GM18502 (cell line): ENCODE measurements around the gene TAF1L.
A peak's percentile ranks its signal among the peaks of the same experiment; 100 is the strongest.
"Not testable (repeated sequence)": the region's sequence is repeated elsewhere in the genome, so short reads cannot be mapped to it uniquely, and the experiment has no call there.

ENCODE experiments used
- ATAC-seq: cut with Tn5 transposase; IDR thresholded peaks from one replicate; pipeline ENCODE4 v1.9.1; 2021; ENCODE audit warnings: mild to moderate bottlenecking; ENCODE audit not compliant: unreplicated experiment, poor library complexity

TAF1L gene, protein sequence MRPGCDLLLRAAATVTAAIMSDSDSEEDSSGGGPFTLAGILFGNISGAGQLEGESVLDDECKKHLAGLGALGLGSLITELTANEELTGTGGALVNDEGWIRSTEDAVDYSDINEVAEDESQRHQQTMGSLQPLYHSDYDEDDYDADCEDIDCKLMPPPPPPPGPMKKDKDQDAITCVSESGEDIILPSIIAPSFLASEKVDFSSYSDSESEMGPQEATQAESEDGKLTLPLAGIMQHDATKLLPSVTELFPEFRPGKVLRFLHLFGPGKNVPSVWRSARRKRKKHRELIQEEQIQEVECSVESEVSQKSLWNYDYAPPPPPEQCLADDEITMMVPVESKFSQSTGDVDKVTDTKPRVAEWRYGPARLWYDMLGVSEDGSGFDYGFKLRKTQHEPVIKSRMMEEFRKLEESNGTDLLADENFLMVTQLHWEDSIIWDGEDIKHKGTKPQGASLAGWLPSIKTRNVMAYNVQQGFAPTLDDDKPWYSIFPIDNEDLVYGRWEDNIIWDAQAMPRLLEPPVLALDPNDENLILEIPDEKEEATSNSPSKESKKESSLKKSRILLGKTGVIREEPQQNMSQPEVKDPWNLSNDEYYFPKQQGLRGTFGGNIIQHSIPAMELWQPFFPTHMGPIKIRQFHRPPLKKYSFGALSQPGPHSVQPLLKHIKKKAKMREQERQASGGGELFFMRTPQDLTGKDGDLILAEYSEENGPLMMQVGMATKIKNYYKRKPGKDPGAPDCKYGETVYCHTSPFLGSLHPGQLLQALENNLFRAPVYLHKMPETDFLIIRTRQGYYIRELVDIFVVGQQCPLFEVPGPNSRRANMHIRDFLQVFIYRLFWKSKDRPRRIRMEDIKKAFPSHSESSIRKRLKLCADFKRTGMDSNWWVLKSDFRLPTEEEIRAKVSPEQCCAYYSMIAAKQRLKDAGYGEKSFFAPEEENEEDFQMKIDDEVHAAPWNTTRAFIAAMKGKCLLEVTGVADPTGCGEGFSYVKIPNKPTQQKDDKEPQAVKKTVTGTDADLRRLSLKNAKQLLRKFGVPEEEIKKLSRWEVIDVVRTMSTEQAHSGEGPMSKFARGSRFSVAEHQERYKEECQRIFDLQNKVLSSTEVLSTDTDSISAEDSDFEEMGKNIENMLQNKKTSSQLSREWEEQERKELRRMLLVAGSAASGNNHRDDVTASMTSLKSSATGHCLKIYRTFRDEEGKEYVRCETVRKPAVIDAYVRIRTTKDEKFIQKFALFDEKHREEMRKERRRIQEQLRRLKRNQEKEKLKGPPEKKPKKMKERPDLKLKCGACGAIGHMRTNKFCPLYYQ (N-terminal part only)

DNA sequence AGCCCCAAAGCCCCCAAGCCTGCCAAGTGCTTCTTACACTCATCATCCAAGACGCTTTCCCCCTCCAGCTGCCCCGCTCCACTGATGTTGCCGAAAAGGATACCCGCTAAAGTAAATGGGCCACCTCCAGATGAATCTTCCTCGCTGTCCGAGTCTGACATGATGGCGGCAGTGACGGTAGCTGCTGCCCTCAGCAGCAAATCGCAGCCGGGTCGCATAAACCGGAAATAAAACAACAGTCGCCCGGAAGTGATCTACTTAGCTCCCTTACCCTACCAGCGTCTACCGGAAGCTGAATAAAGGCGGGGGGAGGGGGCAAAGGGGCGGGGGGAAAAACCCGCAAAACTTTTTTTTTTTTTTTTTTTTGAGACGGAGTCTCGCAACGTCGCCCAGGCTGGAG lies at the start of gene TAF1L:
Gene TAF1L (minus strand): TSS at position 308 of the 400 bp plus-strand sequence. CDS start 90 bp downstream, at position 218.
- no peak for ATAC-seq

DNA sequence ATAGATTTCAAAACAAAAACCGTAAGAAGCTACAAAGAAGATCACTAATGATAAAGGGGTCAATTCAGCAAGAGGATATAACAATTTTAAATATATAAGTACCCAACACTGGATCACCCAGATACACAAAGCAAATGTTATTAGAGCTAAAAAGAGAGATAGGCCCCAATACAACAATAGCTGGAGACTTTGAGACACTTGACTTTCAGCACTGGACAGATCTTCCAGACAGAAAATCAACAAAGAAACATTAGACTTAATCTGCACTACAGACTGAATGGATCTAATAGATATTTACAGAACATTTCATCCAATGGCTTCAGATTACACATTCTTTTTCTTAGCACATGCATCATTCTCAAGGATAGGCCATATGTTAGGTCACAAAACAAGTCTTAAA lies 46.3 kb upstream of the TAF1L start:
- no peak for ATAC-seq

DNA sequence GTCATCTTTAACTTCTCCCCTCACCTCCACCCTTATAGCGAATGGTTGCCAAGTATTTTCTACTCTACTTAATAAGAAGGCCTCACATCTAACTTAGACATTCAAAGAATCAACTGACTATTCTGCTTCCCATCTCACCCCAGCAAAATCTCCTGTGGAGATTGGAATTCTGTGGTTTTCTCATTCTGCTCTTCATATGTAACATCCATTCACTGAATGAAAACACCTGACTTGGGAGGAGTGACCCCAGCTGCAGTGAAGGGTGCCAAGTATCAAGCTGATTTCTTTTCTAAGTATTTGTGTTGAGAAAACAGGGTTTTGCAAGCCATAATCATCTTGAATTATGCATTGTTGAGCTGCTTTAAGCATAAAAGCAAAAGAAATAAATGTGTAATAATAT lies 42.5 kb upstream of the TAF1L start:
- ATAC-seq: no peak

DNA sequence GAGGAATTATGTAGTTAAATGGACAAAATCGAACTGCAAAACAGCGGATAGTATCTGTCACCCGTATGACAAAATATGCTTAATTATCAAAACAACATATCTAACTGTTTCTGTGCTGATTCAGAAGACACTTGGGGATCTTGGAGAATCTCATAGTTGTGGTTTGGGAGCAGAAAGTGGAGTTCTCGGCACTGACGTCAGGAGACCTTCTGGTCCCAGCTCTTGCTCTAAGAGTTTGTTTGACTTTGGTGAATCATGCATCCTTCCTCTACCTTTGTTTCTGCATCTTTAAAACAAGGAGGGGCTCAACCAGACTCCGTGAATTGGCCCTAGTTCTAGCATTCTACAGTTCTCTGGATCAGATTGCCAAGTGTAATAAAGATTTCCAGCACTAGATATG lies 37.0 kb upstream of the TAF1L start:
- ATAC-seq: no peak

DNA sequence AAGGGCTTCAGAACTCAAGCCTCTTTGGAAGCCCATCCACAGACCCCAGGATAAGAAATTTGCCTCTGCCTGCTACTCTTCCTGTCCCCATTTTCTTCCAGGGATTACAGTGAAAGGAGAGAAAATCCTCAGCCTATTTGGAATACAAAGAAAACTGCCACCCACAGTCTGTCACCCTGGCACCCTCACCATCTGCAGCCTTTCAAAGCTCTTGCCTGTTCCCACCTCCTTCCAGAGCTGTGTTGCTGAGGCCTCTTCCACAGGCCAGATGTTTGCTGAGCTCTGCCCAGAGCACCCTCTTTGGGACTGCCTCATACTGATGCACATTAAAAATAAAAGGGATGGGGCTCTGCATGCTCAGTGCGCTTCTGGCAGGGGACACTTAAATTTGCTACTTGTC lies 35.9 kb upstream of the TAF1L start:
- no peak for ATAC-seq

DNA sequence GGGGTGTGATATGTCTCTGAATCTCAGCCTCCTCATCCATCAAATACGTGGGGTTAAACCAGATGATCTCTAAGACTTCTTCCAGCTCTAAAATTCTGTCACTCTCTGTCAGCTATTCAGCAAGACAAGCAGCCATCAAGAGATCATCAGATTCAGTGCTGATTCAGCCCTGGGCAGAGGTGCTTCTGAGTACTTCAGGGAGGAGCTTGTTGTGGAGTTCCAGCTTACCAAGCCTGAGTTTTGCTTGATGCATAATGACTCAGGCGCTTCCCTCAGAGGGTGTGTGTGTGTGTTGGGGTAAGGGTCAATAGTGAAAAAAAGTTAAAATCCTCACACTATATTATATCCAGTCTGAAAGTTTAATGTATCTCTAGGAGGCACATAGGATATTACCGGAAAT lies 29.6 kb upstream of the TAF1L start:
- no peak for ATAC-seq

DNA sequence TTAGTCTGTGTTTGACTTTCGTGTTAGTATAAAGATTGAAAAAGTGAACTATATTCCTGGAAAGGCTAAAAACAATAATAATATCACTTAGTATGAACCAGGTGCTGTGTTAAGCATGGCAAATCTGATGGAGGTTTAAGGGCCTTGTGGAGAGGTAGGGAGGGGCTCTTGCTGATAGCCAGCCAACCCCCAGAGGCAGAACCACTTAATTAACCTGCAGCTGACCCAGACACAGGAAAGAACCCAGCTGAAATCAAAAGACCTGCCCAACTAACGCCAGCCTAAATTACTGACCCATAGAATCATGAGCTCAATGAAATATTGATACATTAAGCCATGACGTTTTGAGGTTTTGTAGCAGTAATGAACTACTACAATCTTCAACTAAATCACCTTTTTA lies 28.3 kb upstream of the TAF1L start:
- no peak for ATAC-seq

DNA sequence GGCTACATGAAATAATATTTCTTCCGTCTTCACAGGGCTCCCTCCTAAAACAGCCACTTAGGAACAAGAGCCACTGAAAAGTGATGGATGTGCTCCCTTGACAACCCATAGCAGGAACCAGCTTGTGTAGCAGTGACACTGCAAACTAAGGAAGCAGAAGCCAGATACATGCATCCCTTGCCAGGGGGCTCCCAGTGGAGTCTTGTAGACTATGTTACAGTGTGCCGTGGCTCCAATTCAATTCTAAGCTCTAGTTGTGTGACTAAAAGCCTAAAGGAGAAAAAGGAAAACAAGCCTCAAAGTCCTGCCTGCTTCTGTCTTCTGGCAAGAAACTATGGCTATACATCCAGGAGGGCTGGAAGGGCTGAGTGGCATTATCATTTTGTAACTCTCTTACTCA lies 12.2 kb upstream of the TAF1L start:
- ATAC-seq: no peak

DNA sequence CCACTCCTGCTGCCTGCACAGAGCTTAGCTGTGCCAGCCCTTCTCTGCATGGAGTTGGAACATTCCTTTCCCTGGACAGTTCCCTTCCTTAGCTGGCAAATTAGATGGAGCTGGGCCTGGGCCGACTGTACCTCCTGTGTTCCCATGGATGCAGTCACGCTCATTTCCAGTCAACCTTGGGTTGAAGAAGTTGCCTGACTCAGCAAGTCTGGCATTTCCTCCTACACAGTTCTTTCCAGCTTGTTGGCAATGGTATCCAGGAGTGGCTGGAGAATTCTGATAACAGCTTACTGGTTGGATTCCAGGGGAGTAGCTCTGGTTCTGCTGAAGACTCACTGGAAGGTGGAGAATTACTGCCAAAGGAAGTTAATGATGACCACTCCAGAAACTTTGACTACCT lies 9.2 kb upstream of the TAF1L start:
- ATAC-seq: no peak

DNA sequence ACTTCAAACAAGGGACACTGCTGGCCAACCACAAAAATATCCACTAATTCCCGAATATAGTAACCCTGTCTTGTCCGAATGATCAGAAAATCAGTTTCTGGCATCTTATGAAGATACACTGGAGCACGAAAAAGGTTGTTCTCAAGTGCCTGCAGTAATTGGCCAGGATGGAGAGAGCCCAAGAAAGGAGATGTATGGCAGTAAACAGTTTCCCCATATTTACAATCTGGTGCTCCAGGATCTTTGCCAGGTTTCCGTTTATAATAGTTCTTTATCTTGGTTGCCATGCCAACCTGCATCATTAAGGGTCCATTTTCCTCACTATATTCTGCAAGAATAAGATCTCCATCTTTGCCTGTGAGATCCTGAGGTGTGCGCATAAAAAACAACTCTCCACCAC lies 2.3 kb downstream of the TAF1L start:
- ATAC-seq: not testable (repeated sequence)

DNA sequence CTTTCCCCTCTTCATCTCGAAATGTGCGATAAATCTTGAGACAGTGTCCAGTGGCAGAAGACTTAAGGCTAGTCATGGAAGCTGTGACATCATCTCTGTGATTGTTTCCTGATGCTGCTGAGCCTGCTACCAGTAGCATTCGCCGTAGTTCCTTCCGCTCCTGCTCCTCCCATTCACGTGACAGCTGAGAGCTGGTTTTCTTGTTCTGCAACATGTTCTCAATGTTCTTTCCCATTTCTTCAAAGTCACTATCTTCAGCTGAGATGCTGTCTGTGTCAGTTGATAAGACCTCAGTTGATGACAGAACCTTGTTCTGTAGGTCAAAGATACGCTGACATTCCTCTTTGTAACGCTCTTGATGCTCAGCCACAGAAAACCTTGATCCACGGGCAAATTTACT lies 3.5 kb downstream of the TAF1L start:
- ATAC-seq: no peak

DNA sequence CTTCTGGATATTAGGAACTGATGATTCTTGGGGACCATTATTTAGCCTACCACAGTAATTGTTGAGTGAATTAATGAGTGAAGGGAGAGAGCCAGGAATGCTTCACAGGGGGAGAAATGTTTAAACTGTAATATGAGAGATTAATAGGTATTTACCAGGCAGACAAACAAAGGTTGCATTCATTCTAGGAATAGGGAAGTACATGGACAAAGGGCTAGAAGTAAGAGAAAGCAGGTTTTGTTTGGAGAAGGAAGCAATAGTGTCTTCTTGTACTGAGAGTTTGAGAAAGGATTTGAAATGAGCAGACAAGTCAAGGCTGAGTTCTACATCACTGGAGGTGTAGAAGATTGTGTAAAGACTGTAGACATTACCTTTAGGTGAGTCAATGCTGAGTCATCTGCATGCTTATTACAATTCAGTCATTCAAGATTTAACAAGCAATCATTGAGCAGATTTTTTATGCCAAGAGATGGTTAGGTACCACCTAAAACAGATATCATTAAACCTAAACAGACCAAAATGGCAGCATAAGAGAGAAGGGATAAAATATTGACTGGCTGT lies 8.0 kb downstream of the TAF1L start:
- ATAC-seq: no peak

DNA sequence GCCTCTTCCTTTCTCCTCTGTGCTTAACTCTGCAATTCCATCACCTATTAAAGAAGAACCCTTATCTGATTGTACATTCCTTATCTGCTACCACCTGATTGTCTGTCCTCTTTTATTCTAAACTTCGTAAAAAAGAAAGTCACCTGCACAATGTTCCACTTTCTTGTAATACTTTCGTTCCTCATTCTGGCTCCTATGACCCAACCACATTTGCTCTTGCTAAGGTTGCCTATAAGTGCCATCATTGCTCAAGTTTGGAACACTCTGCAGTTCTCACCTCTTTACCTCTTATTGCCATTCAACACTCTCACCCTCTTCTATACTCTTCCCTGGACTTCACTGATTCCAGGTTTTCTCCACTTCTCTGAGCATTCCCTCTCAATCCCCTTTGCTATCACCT lies 10.1 kb downstream of the TAF1L start:
- no peak for ATAC-seq

DNA sequence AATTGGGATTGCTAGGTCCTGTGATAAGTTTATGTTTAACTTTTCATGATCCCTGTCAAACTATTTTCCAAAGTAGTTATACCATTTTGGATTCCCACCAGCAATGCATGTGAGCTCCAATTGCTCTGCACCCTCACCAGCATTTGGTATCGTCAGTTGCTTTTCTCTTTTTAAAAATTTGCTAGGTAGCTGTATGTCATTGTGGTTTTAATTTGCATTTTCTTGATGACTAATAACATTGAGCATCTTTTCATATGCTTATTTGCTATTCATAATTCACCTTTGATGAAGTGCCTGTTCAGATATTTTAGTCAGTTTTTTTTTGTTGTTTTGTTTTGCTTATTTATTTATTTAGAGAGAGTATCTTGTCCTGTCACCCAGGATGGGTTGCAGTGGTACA lies 12.5 kb downstream of the TAF1L start:
- peak; percentile 55 for ATAC-seq

DNA sequence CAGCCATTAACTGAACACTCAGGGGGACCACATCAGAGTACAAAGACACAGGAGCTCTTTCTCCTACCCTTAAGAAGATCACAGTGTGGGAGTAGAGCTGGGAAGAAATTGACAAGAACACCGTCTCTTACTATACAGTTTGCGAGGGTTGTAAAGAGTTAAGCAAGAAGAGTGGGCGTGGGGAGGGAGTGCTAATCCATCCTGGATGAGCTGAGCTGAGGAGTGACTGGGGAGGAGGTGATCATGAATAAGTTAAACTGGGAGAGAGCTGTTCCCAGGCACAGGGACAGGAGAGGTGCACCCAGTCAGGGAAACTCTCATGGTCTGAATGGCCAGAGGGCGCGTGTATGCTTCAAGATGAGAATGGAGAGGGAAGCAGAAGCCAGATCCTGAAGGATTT lies 17.2 kb downstream of the TAF1L start:
- ATAC-seq: no peak

DNA sequence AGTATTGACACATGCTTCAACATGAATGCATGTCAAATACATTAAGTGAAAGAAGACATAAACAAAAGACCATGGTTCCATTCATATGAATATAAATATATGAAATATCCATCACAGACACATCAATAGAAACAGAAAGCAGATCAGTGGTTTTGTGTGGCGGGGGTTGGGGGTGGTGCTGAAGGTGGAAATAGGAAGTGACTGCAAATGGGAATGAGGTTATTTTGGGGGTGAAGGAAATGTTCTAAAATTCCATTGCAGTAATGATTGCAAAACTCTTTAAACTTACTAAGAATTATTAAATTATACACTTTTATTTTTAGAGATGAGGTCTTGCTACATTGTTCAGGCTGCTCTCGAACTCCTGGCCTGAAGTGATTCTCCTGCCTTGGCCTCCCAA lies 28.7 kb downstream of the TAF1L start:
- no peak for ATAC-seq

DNA sequence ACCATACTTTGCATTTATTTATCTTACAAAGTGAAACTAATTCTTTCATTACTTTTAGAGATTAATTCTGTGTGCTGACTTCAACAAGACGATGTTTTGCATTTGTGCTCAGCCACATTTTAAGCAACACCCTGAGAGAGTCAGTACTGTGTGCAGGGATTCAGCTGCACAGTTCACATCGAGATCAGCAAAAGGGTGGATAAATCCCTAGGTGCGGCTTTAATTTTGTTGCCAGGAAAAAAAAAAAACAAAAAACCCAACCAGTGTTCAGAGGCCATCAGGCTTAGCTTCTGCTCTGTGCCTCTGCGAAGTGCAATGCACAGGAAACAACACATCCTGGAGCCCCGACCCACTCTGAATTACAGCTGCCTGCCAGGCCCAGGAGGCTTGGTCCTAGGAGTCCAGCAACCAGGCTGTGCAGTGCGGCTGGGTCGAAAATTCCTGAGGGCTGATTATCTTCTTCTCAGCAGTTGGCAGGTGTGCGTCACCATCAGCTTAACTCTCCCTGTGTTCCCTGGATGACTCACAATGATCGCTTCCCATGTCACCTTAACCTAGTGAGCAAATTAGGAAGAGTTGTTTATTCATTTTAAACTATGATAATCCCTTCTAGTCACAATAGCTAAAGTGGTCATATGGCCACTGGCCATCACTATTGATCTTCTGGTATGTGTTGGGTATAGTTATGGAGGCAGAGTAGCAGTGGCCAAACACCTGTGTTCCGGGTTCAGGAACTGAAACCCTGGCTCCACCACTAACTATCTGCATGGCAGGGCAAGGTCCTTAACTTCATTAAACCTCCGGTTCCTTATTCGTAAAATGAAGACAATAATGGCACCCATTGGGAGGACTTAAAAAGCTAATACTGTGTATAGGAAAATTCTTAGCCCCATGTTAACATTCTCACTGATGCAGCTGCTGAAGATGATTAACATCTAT lies 31.3 kb downstream of the TAF1L start:
- peak; percentile 80 for ATAC-seq

DNA sequence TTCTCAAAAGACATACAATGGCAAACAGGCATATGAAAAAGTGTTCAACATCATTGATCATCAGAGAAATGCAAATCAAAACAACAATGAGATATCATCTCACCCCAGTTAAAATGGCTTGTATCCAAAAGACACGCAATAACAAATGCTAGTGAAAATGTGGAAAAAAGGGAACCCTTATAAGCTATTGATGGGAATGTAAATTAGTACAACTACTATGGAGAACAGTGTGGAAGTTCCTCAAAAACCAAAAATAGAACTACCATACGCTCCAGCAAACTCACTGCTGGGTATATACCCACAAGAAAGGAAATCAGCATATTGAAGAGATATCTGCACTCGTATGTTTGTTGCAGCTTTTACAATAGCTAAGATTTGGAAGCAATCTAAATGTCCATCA lies 36.4 kb downstream of the TAF1L start:
- ATAC-seq: not testable (repeated sequence)

DNA sequence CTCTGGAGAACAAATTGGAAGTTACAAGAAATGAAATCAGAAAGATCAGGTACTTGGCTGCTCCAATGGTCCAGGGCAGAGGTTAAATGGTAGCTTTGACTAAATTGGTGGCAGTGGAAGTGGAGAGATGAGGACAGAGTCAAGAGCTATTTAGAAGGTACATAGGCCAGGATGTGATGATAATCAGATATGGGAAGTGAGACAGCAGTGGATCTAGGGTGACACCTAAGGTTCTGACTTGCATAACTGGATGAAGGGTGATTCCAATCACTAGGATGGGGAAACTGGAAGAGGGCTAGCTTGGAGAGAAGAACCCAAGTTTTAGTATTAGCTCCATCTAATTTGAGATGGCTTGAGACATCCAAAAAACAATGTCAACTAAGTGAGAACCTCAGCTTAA lies 38.5 kb downstream of the TAF1L start:
- ATAC-seq: no peak
